WTC11 (cell line): ENCODE data around the gene PLXDC1. TPM values are rescaled to one million over a fixed set of nuclear protein-coding genes. Genes with fewer than 3 reads are reported as not detected.

Experiments
- ATAC-seq: fragments of 200-7000 bp; cut with Tn5 transposase; 2 replicates; pipeline ENCODE4 v1.10.0; 2021; ENCODE audit warnings: mild to moderate bottlenecking, moderate library complexity
- CTCF ChIA-PET: fragments of 300-600 bp; sonication (Branson Sonifier 250); formaldehyde crosslinking; loops from one replicate; lab custom pipeline; 2021; ENCODE audit warnings: antibody characterized with exemption; lab: Charles Lee
- POLR2A ChIA-PET: fragments of 350-600 bp; sonication (Branson Sonifier 250); formaldehyde crosslinking; loops from one replicate; lab custom pipeline; 2021; ENCODE audit warnings: antibody characterized with exemption; lab: Charles Lee
- DNase-seq: peaks from one replicate; pipeline ENCODE4 v3.0.0; 2021; ENCODE audit warnings: low spot score
- H3K27ac Mint-ChIP-seq: 2 replicates; pipeline ENCODE4 v1.8.0; 2021; ENCODE audit warnings: mixed read lengths
- H3K27me3 Mint-ChIP-seq: 2 replicates; pipeline ENCODE4 v1.8.0; 2021; ENCODE audit warnings: low read depth, mild to moderate bottlenecking, moderate library complexity, mixed read lengths
- H3K36me3 Mint-ChIP-seq: 2 replicates; pipeline ENCODE4 v1.8.0; 2021; ENCODE audit warnings: mixed read lengths
- H3K4me1 Mint-ChIP-seq: 2 replicates; pipeline ENCODE4 v1.8.0; 2022; ENCODE audit warnings: mixed read lengths
- H3K4me3 Mint-ChIP-seq: 2 replicates; pipeline ENCODE4 v1.8.0; 2021; ENCODE audit warnings: mild to moderate bottlenecking, moderate library complexity, mixed read lengths
- H3K9me3 Mint-ChIP-seq: 2 replicates; pipeline ENCODE4 v1.8.0; 2021; ENCODE audit warnings: mixed read lengths
- ESRRA ChIP-seq: sonication (generic); formaldehyde crosslinking; IDR thresholded peaks from 2 replicates; pipeline ENCODE4 v1.8.1; 2022; ENCODE audit warnings: mild to moderate bottlenecking, missing genetic modification reagents, borderline replicate concordance
- GRHL2 ChIP-seq: fragments of 250-450 bp; sonication (Bioruptor Pico); IDR thresholded peaks from 2 replicates; pipeline ENCODE4 v1.8.0; 2022; ENCODE audit warnings: mild to moderate bottlenecking, moderate library complexity; ENCODE audit not compliant: insufficient replicate concordance, severe bottlenecking
- IRF2 ChIP-seq: sonication (generic); formaldehyde crosslinking; IDR thresholded peaks from 2 replicates; pipeline ENCODE4 v1.8.0; 2022; ENCODE audit warnings: low read depth, missing genetic modification reagents, borderline replicate concordance
- JUN ChIP-seq: sonication (generic); formaldehyde crosslinking; IDR thresholded peaks from 2 replicates; pipeline ENCODE4 v1.8.0; 2023; ENCODE audit warnings: mild to moderate bottlenecking, missing genetic modification reagents
- NFATC4 ChIP-seq: fragments of 250-450 bp; sonication (Bioruptor Pico); IDR thresholded peaks from 2 replicates; pipeline ENCODE4 v1.9.0; 2021; ENCODE audit warnings: mild to moderate bottlenecking
- NFYB ChIP-seq: sonication (generic); formaldehyde crosslinking; conservative IDR thresholded peaks from 2 replicates; pipeline ENCODE4 v1.8.0; 2022; ENCODE audit warnings: low read depth, missing genetic modification reagents
- OVOL2 ChIP-seq: fragments of 250-450 bp; sonication (Bioruptor Pico); IDR thresholded peaks from 2 replicates; pipeline ENCODE4 v1.9.0; 2021; ENCODE audit warnings: mild to moderate bottlenecking, borderline replicate concordance
- RELA ChIP-seq: sonication (generic); formaldehyde crosslinking; IDR thresholded peaks from 2 replicates; pipeline ENCODE4 v1.8.1; 2022; ENCODE audit warnings: missing genetic modification reagents, mild to moderate bottlenecking, borderline replicate concordance
- TCF7 ChIP-seq: sonication (generic); formaldehyde crosslinking; IDR thresholded peaks from 2 replicates; pipeline ENCODE4 v1.8.0; 2022; ENCODE audit warnings: mild to moderate bottlenecking, low read depth, missing genetic modification reagents, moderate library complexity
- ZBTB21 ChIP-seq: sonication (generic); formaldehyde crosslinking; IDR thresholded peaks from 2 replicates; pipeline ENCODE4 v1.8.1; 2023; ENCODE audit warnings: mild to moderate bottlenecking, missing genetic modification reagents, borderline replicate concordance
- ZBTB43 ChIP-seq: sonication (generic); formaldehyde crosslinking; IDR thresholded peaks from 2 replicates; pipeline ENCODE4 v1.8.1; 2023; ENCODE audit warnings: mild to moderate bottlenecking, missing genetic modification reagents
- ZNF121 ChIP-seq: sonication (generic); formaldehyde crosslinking; IDR thresholded peaks from 2 replicates; pipeline ENCODE4 v1.8.0; 2023; ENCODE audit warnings: missing genetic modification reagents
- total RNA-seq: library from RNA; stranded (reverse); gene quantifications from 3 replicates; pipeline ENCODE4 v1.2.3, GENCODE V29; 2021
- TF ChIP-seq, protein P1 (sequence below): sonication (generic); formaldehyde crosslinking; IDR thresholded peaks from 2 replicates; pipeline ENCODE4 v1.8.0; 2023; ENCODE audit warnings: missing genetic modification reagents, mild to moderate bottlenecking, borderline replicate concordance

Gene PLXDC1
- total RNA-seq, 1 experiment from 2014 or later: 5.4 TPM

- no peaks in the 10 kb centered on the region for H3K27me3 Mint-ChIP-seq
- no peaks in the 10 kb centered on the region for H3K36me3 Mint-ChIP-seq
- no peak overlapping the region for H3K27ac Mint-ChIP-seq
- POLR2A ChIA-PET: no interaction called here
- ATAC-seq (no peak), DNase-seq (no peak)
- CTCF ChIA-PET: interaction anchor here (1.8 to 3.3 kb wide), 3 partner anchors 29 to 34 kb away, joined by 4 to 14 read pairs (median 12); no protein-coding TSS in a partner anchor
- peaks cover 27% of the 10 kb centered on the region for H3K4me1 Mint-ChIP-seq
- no peak for TF ChIP-seq ZBTB43 (CRISPR knock-in tag)
- H3K4me3 Mint-ChIP-seq: no peak overlapping the region
- H3K9me3 Mint-ChIP-seq: no peaks in the 10 kb centered on the region
These were observed 135.0 kb downstream of the PLXDC1 start for GRCh38 chr17:39016193-39017153.

GRCh38 chr17:39015546-39015935 is 135.9 kb downstream of the PLXDC1 start:
- POLR2A ChIA-PET: no interaction called here
- H3K4me1 Mint-ChIP-seq: peaks cover 28% of the 10 kb centered on the region
- CTCF ChIA-PET: interaction anchor here (1.6 to 3.3 kb wide), 3 partner anchors 32 to 138 kb away, joined by 3 to 12 read pairs (median 4); no protein-coding TSS in a partner anchor
- DNase-seq (no peak), ATAC-seq (no peak)
- H3K9me3 Mint-ChIP-seq: no peaks in the 10 kb centered on the region
- H3K27ac Mint-ChIP-seq: no peak overlapping the region
- no peaks in the 10 kb centered on the region for H3K36me3 Mint-ChIP-seq
- H3K27me3 Mint-ChIP-seq: no peaks in the 10 kb centered on the region
- H3K4me3 Mint-ChIP-seq: no peak overlapping the region
- TF ChIP-seq ZBTB43 (CRISPR knock-in tag) (no peak), ZBTB21 (CRISPR knock-in tag) (no peak), OVOL2 (CRISPR knock-in tag) (no peak), TCF7 (no peak), IRF2 (no peak), GRHL2 (CRISPR knock-in tag) (no peak), RELA (CRISPR knock-in tag) (no peak), ZNF121 (CRISPR knock-in tag) (no peak), NFYB (CRISPR knock-in tag) (no peak), ESRRA (no peak), NFATC4 (CRISPR knock-in tag) (no peak), JUN (no peak)
- TF ChIP-seq, protein P1, sequence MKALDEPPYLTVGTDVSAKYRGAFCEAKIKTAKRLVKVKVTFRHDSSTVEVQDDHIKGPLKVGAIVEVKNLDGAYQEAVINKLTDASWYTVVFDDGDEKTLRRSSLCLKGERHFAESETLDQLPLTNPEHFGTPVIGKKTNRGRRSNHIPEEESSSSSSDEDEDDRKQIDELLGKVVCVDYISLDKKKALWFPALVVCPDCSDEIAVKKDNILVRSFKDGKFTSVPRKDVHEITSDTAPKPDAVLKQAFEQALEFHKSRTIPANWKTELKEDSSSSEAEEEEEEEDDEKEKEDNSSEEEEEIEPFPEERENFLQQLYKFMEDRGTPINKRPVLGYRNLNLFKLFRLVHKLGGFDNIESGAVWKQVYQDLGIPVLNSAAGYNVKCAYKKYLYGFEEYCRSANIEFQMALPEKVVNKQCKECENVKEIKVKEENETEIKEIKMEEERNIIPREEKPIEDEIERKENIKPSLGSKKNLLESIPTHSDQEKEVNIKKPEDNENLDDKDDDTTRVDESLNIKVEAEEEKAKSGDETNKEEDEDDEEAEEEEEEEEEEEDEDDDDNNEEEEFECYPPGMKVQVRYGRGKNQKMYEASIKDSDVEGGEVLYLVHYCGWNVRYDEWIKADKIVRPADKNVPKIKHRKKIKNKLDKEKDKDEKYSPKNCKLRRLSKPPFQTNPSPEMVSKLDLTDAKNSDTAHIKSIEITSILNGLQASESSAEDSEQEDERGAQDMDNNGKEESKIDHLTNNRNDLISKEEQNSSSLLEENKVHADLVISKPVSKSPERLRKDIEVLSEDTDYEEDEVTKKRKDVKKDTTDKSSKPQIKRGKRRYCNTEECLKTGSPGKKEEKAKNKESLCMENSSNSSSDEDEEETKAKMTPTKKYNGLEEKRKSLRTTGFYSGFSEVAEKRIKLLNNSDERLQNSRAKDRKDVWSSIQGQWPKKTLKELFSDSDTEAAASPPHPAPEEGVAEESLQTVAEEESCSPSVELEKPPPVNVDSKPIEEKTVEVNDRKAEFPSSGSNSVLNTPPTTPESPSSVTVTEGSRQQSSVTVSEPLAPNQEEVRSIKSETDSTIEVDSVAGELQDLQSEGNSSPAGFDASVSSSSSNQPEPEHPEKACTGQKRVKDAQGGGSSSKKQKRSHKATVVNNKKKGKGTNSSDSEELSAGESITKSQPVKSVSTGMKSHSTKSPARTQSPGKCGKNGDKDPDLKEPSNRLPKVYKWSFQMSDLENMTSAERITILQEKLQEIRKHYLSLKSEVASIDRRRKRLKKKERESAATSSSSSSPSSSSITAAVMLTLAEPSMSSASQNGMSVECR: no peak
